ENCODE results near the gene CGREF1.

Gene CGREF1

DNA sequence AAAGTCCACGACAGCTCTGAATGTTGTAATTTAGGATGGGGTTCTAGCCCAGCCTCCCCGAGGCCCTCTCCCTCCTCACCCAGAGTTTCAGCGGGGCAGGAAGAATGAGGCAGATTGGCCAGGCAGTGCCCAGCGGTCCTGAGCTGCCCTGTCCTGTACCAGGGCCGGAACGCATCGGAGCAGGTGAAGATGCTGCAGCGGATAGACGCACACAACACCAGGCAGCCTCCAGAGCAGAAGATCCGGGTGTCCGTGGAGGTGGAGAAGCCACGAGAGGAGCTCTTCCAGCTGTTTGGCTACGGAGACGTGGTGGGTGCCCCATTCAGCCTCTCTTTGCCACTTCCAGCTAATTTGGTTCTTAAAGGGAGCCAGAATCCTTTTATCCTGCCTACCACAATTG, 21.6 kb downstream of the CGREF1 start:
- Histone ChIP-seq H2AFZ (ENCODE audit: low read depth, low read length) (no peak overlapping the region), H3K9me3 (ENCODE audit: insufficient read depth, low read length, severe bottlenecking) (no peaks in the 10 kb centered on the region), H4K20me1 (ENCODE audit: insufficient read depth, low read length) (0 out of 2 replicates have a peak, but pooled peaks cover 3% of the 10 kb centered on the region), H3K4me2 (ENCODE audit: insufficient read depth, low read length) (no peak overlapping the region), H3K4me1 (ENCODE audit: insufficient read depth, low read length) (no peaks in the 10 kb centered on the region), H3K4me3 (ENCODE audit: low read depth in 1 of 2, low read length in 2 of 2) (no peak overlapping the region), H3K9ac (ENCODE audit: low read depth, low read length) (no peak overlapping the region), H3K79me2 (ENCODE audit: insufficient read depth, low read length) (no peaks in the 10 kb centered on the region), H3K36me3 (ENCODE audit: insufficient read depth, low read length) (0 out of 2 replicates have a peak, but pooled peaks cover 4% of the 10 kb centered on the region), H3K27ac (ENCODE audit: low read length) (no peak overlapping the region), H3K27me3 (ENCODE audit: insufficient read depth, low read length, poor library complexity) (no peaks in the 10 kb centered on the region)
- DNase-seq (no peak), ATAC-seq (ENCODE audit: insufficient read depth, low read depth) (no peak)
- TF ChIP-seq EZH2 (IDR thresholded peaks at IDR 0.05; ENCODE audit: borderline replicate concordance, low read depth, low read length, severe bottlenecking) = no peak
- TF ChIP-seq, protein P1, sequence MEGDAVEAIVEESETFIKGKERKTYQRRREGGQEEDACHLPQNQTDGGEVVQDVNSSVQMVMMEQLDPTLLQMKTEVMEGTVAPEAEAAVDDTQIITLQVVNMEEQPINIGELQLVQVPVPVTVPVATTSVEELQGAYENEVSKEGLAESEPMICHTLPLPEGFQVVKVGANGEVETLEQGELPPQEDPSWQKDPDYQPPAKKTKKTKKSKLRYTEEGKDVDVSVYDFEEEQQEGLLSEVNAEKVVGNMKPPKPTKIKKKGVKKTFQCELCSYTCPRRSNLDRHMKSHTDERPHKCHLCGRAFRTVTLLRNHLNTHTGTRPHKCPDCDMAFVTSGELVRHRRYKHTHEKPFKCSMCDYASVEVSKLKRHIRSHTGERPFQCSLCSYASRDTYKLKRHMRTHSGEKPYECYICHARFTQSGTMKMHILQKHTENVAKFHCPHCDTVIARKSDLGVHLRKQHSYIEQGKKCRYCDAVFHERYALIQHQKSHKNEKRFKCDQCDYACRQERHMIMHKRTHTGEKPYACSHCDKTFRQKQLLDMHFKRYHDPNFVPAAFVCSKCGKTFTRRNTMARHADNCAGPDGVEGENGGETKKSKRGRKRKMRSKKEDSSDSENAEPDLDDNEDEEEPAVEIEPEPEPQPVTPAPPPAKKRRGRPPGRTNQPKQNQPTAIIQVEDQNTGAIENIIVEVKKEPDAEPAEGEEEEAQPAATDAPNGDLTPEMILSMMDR (IDR thresholded peaks at IDR 0.05; ENCODE audit: borderline replicate concordance, extremely low read depth, low read length, poor library complexity, severe bottlenecking) = no peak

- no peaks in the 10 kb centered on the region for H3K27me3 ChIP-seq (ENCODE audit: insufficient read depth, low read length, poor library complexity)
- H3K36me3 ChIP-seq (ENCODE audit: insufficient read depth, low read length) = 0 out of 2 replicates have a peak, but pooled peaks cover 4% of the 10 kb centered on the region
- no peaks in the 10 kb centered on the region for H3K4me1 ChIP-seq (ENCODE audit: insufficient read depth, low read length)
- TF ChIP-seq, protein P1 (IDR thresholded peaks at IDR 0.05; ENCODE audit: borderline replicate concordance, extremely low read depth, low read length, poor library complexity, severe bottlenecking) = no peak
- TF ChIP-seq EZH2 (IDR thresholded peaks at IDR 0.05; ENCODE audit: borderline replicate concordance, low read depth, low read length, severe bottlenecking) = no peak
- H3K9me3 ChIP-seq (ENCODE audit: insufficient read depth, low read length, severe bottlenecking) = no peaks in the 10 kb centered on the region
- no peak overlapping the region for H3K4me2 ChIP-seq (ENCODE audit: insufficient read depth, low read length)
- H4K20me1 ChIP-seq (ENCODE audit: insufficient read depth, low read length) = 0 out of 2 replicates have a peak, but pooled peaks cover 3% of the 10 kb centered on the region
- DNase-seq = no peak
- no peak overlapping the region for H2AFZ ChIP-seq (ENCODE audit: low read depth, low read length)
- ATAC-seq (ENCODE audit: insufficient read depth, low read depth) = no peak
- no peak overlapping the region for H3K27ac ChIP-seq (ENCODE audit: low read length)
- H3K9ac ChIP-seq (ENCODE audit: low read depth, low read length) = no peak overlapping the region
- no peaks in the 10 kb centered on the region for H3K79me2 ChIP-seq (ENCODE audit: insufficient read depth, low read length)
- no peak overlapping the region for H3K4me3 ChIP-seq (ENCODE audit: low read depth in 1 of 2, low read length in 2 of 2)
Observed at GRCh38 chr2:27096748-27097297, 22.1 kb downstream of the CGREF1 start.

GRCh38 chr2:27095745-27096651, 22.9 kb downstream of the CGREF1 start:
- Histone ChIP-seq H3K9ac (ENCODE audit: low read depth, low read length) (no peak overlapping the region), H3K4me2 (ENCODE audit: insufficient read depth, low read length) (no peak overlapping the region), H3K4me1 (ENCODE audit: insufficient read depth, low read length) (no peaks in the 10 kb centered on the region), H2AFZ (ENCODE audit: low read depth, low read length) (no peak overlapping the region; the same call in 1 of the 2 replicates), H3K27ac (ENCODE audit: low read length) (no peak overlapping the region), H3K36me3 (ENCODE audit: insufficient read depth, low read length) (0 out of 2 replicates have a peak, but pooled peaks cover 4% of the 10 kb centered on the region), H4K20me1 (ENCODE audit: insufficient read depth, low read length) (0 out of 2 replicates have a peak, but pooled peaks cover 3% of the 10 kb centered on the region), H3K79me2 (ENCODE audit: insufficient read depth, low read length) (no peaks in the 10 kb centered on the region), H3K9me3 (ENCODE audit: insufficient read depth, low read length, severe bottlenecking) (no peaks in the 10 kb centered on the region), H3K27me3 (ENCODE audit: insufficient read depth, low read length, poor library complexity) (no peaks in the 10 kb centered on the region), H3K4me3 (ENCODE audit: low read depth in 1 of 2, low read length in 2 of 2) (no peak overlapping the region)
- no peak for TF ChIP-seq EZH2 (IDR thresholded peaks at IDR 0.05; ENCODE audit: borderline replicate concordance, low read depth, low read length, severe bottlenecking)
- TF ChIP-seq, protein P1 (IDR thresholded peaks at IDR 0.05; ENCODE audit: borderline replicate concordance, extremely low read depth, low read length, poor library complexity, severe bottlenecking) = no peak
- peak; percentile 71 for ATAC-seq (ENCODE audit: insufficient read depth, low read depth)
- DNase-seq = peak; percentile 45

All from DND-41 (cell line).